A549 (cell line): ENCODE results near the gene KDM3A.

Experiments
- CBX8 ChIP-seq: fragments of 200-600 bp; sonication (generic); IDR thresholded peaks from 2 replicates; pipeline ENCODE4 v1.6.1; 2016
- CEBPB ChIP-seq, 2 experiments: fragments of >200 bp in 1 of 2; sonication (Bioruptor Twin) in 1 of 2; formaldehyde crosslinking in 1 of 2; IDR thresholded peaks; 2 replicates each; pipeline ENCODE4 v1.6.1; 2012 to 2016
- CHD2 ChIP-seq: fragments of 150-350 bp; IDR thresholded peaks from 2 replicates; pipeline ENCODE4 v1.6.1; 2014; ENCODE audit warnings: low read length; ENCODE audit not compliant: partially characterized antibody
- EHMT2 ChIP-seq: fragments of 200-600 bp; sonication (generic); IDR thresholded peaks from 2 replicates; pipeline ENCODE4 v1.6.1; 2016; ENCODE audit warnings: antibody characterized with exemption, low read depth, mild to moderate bottlenecking, moderate library complexity
- POLR2A ChIP-seq: IDR thresholded peaks from 2 replicates; pipeline ENCODE4 v1.6.1; 2012; ENCODE audit warnings: mild to moderate bottlenecking, low read length
- TF ChIP-seq, protein P1 (sequence below): fragments of >200 bp; sonication (Bioruptor Twin); formaldehyde crosslinking; IDR thresholded peaks from 3 replicates; pipeline ENCODE4 v1.5.1; 2016
- TF ChIP-seq, protein P2 (sequence below): IDR thresholded peaks from 2 replicates; pipeline ENCODE4 v1.6.1; 2012; ENCODE audit warnings: low read depth, borderline replicate concordance

- TF ChIP-seq, protein P1, sequence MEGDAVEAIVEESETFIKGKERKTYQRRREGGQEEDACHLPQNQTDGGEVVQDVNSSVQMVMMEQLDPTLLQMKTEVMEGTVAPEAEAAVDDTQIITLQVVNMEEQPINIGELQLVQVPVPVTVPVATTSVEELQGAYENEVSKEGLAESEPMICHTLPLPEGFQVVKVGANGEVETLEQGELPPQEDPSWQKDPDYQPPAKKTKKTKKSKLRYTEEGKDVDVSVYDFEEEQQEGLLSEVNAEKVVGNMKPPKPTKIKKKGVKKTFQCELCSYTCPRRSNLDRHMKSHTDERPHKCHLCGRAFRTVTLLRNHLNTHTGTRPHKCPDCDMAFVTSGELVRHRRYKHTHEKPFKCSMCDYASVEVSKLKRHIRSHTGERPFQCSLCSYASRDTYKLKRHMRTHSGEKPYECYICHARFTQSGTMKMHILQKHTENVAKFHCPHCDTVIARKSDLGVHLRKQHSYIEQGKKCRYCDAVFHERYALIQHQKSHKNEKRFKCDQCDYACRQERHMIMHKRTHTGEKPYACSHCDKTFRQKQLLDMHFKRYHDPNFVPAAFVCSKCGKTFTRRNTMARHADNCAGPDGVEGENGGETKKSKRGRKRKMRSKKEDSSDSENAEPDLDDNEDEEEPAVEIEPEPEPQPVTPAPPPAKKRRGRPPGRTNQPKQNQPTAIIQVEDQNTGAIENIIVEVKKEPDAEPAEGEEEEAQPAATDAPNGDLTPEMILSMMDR: no peak
- TF ChIP-seq POLR2A: no peak
- TF ChIP-seq EHMT2: no peak
- no peak for TF ChIP-seq CBX8
- TF ChIP-seq CEBPB (IDR thresholded peaks at IDR 0.05): no peak
- TF ChIP-seq, protein P2, sequence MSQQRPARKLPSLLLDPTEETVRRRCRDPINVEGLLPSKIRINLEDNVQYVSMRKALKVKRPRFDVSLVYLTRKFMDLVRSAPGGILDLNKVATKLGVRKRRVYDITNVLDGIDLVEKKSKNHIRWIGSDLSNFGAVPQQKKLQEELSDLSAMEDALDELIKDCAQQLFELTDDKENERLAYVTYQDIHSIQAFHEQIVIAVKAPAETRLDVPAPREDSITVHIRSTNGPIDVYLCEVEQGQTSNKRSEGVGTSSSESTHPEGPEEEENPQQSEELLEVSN: no peak
- no peak for TF ChIP-seq CHD2
Measured at GRCh38 chr2:86488561-86489250, 47.5 kb downstream of the KDM3A start.
